GM20000 (cell line): ENCODE data around the gene TVP23C.

ENCODE experiments used
- DNase-seq: peaks from one replicate; pipeline ENCODE4 v3.0.0; 2012; ENCODE audit warnings: low spot score
- TF ChIP-seq, protein P1 (sequence below): IDR thresholded peaks from 2 replicates; pipeline ENCODE4 v1.5.1; 2012; ENCODE audit warnings: mild to moderate bottlenecking, control low read depth; ENCODE audit errors: extremely low read depth, missing control alignments

TVP23C gene

DNA sequence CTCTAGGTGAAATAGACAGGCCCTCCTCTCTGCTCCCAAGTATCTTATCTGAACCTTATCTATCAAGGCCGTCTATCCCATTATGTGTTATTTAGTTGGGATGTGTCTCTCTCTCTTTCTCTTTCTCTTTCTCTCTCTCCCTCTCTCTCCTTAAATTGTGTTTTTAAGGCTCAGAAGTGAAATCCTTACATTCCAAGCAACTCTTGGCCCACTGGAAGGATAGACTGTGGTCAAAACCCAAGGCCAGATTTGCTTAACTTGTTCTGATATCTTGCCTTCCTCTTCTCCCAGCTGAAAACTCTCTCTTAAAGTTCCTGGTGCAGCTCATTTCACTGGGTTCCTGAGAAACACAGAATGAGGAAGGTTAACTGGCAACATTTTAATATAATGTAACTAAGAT, 110.5 kb downstream of the TVP23C start:
- no peak for DNase-seq
- TF ChIP-seq, protein P1, sequence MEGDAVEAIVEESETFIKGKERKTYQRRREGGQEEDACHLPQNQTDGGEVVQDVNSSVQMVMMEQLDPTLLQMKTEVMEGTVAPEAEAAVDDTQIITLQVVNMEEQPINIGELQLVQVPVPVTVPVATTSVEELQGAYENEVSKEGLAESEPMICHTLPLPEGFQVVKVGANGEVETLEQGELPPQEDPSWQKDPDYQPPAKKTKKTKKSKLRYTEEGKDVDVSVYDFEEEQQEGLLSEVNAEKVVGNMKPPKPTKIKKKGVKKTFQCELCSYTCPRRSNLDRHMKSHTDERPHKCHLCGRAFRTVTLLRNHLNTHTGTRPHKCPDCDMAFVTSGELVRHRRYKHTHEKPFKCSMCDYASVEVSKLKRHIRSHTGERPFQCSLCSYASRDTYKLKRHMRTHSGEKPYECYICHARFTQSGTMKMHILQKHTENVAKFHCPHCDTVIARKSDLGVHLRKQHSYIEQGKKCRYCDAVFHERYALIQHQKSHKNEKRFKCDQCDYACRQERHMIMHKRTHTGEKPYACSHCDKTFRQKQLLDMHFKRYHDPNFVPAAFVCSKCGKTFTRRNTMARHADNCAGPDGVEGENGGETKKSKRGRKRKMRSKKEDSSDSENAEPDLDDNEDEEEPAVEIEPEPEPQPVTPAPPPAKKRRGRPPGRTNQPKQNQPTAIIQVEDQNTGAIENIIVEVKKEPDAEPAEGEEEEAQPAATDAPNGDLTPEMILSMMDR = no peak
